Left renal pelvis (tissue), 4 donors: ENCODE data around the gene RPL22L1. TPM values are rescaled to one million over a fixed set of nuclear protein-coding genes. Genes with fewer than 3 reads are reported as not detected.
A peak's percentile ranks its signal among the peaks of the same experiment; 100 is the strongest.
"Not testable (repeated sequence)": the region's sequence is repeated elsewhere in the genome, so short reads cannot be mapped to it uniquely, and the experiment has no call there.

Experiments
- DNase-seq, 4 donors: peaks; one replicate each; pipeline ENCODE4 v3.0.0-alpha.2; 2013; ENCODE audit warnings: low read depth in 4 of 4, low spot score in 3 of 4
- polyA plus RNA-seq, 4 donors: library from polyadenylated mRNA; unstranded; fragments of 120-200 nt; gene quantifications; one replicate each; pipeline ENCODE4 v1.2.1, GENCODE V29; 2013; ENCODE audit not compliant: insufficient read length in 4 of 4

RPL22L1 gene
- polyA plus RNA-seq, 4 donors, result 55.8 to 96.2 (median 85.3) TPM

DNA sequence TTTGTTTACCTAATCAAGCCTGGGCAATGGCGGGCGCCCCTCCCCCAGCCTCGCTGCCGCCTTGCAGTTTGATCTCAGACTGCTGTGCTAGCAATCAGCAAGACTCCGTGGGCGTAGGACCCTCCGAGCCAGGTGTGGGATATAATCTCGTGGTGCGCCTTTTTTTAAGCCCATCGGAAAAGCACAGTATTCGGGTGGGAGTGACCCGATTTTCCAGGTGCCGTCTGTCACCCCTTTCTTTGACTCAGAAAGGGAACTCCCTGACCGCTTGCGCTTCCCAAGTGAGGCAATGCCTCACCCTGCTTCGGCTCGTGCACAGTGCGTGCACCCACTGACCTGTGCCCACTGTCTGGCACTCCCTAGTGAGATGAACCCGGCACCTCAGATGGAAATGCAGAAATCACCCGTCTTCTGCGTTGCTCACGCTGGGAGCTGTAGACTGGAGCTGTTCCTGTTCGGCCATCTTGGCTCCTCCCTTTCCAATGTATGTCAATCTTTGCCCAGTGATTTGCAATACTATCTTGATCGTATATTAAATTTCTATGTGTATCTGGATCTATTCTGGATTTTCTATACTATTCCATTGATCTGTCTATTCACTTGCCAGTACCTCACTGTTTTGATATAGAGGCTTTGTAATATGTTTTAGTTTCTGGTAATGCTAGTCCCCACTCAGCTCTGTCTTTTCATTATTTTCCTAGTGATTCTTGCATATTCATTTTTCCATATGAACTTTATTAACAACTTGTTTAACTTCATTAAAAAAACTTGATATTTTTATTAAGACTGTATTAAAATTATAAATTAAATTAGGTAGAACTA lies 14.3 kb upstream of the RPL22L1 start:
- not testable (repeated sequence) for DNase-seq

- not testable (repeated sequence) for DNase-seq
Observed at GRCh38 chr3:170878688-170879087, 8.7 kb upstream of the RPL22L1 start.

DNA sequence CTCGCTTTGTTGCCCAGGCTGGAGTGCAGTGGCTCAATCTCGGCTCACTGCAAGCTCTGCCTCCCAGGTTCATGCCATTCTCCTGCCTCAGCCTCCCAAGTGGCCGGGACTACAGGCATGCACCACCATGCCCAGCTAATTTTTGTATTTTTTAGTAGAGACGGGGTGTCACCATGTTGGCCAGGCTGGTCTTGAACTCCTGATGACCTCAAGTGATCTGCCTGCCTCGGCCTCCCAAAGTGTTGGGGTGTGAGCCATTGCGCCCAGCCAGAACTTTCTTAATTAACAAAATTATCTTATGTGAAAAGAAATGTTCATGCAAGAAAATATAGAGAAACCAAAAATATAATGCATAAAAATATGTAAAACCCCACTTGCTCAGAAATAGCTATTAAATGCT lies 7.3 kb upstream of the RPL22L1 start:
- DNase-seq, result not testable (repeated sequence)

GRCh38 chr3:170876537-170876936 lies 6.5 kb upstream of the RPL22L1 start:
- no peak for DNase-seq

DNA sequence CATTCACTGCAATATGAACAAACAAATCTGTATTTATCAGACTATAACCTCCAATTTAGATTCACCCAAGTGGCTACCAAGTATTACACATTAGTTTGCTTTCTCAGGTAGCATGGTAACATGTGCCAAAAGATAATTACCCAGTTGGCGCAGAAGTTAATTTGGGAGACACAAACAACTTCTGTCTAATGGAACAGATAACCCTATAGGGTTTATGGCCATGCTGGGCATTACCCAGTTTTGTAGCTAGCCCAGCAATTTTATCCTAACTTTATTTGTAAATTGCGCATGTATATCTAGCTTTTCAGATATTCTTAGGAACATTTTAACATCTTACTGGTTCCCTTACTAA lies 780 bp downstream of the RPL22L1 start:
- DNase-seq, result no peak

DNA sequence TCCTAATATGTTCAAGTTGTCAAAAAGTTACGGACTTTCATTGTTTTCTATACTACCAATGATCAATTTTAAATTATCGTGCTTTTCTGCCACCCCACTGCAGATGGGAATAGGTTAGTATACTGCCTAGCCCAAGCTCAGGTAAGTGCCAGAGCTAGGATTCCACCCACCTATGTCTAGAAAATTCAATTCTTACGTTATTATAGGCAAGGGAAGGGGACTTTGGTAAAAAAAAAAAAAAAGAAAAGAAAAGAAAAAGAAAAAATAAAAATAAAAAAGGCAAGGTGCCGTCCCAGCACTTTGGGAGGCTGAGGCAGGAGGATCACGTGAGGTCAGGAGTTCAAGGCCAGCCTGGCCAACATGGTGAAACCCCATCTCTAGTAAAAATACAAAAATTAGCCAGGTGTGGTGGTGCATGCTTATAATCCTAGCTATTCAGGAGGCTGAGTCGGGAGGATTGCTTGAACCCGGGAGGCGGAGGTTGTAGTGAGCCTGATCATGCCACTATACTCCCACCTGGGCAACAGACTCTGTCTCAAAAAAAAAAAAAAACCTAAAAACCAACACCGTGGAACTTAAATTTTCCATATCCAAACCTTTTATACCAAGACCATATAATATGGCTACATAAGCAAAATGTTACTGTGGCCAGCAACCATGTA lies 1.3 kb downstream of the RPL22L1 start:
- no peak for DNase-seq

GRCh38 chr3:170867143-170867937 lies 2.7 kb downstream of the RPL22L1 start:
- no peak for DNase-seq

DNA sequence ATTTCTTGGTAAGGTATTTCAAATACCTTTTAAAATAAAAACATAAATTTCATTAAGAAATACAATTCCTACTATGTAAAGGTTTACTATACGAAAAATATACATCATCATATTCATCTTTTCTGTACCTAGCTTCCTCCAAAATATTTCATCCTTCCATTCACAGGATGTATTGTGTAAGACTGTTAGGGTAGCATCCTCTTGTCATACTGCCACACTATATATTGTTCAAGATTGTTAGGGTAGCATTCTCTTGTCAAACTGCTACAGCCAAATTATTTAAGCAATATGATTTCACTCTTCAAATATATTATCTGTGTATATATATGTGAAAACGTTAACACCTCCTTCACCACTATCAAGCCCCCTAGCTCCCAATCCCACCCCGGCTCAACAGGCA lies 3.5 kb downstream of the RPL22L1 start:
- no peak for DNase-seq

DNA sequence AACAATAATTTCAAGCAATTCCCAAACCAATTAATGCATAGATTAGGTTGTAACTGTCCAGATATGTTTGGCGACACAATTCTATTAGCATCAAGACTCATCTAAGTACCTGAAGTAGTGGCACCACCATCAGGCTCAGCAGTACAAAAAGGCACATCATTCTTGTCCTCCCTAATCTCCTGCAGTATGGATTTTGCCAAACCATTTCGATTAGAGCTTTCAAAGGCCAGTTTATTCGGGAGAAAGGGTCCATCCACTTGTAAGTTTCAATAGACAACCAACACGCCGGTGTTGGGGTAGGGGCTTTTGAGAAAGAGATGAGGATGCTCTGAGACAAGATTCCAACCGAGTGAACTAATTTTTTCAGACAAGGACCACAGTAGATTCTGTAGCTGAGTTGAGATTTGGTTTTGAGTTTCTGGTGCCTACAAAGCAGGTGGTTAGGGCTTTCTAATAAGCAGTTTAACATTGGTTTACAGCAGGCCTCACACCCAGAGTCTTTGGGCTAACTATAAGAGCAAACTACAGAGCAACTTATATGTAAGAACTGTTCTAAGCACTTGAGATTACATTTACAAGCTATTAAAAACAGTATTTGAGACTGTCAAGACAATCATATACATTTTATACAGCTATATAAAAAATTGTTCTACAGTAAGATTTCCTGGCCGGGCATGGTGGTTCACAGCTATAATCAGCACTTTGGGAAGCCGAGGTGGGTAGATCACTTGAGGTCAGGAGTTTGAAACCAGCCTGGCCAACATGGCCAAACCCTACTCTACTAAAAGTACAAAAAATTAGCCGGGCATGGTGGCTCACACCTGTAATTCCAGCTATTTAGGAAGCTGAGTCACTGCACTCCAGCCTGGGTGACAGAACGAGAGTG lies 4.5 kb downstream of the RPL22L1 start:
- DNase-seq, result no peak

DNA sequence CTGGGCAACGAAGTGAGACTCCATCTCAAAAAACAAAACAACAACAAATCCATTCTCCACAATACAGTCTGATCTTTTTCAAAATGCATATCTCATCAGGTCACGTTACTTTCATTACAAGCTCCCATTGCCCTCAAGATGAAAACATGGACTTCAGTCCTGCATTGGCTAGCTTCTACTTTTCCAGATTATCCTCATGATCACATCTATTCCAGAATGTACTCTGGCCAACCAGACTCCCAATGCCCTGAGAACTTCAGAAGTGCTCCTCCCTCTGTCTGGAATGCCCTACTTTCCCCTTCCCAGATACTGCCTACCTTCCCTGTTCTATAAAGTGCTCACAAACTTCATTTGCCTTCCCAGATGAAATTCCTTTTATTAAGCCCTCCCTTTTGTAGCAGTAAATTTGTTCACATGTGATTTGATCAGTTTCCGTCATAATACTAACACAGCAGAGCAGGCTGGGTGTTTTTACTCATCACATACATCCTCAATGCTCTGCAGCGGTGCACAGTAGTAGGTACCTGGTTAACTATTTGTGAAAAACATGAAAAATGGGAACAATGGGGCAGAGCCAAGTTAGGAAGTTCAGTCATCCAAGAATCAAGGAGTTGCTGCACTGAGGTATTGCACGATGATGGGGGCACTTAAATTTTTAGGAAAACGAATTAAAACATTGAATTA lies 5.3 kb downstream of the RPL22L1 start:
- no peak for DNase-seq

DNA sequence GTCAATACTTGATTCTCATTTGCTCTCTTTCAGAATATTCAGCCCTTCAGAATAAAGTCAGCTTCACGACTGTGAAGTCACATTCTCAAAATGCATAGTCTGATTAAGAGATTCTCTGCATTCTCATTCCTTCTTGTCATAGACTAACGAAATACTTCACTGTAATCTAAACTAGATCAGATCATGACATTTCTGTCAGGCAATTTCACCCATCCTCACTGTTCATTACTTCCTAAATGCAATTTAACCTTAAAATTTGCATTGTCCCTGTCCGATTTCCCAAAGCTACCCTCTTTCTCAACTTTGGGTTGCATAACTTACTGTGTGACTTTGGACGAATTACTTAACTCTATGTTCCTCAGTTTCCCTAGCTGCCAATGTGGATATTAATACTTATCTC lies 6.2 kb downstream of the RPL22L1 start:
- no peak for DNase-seq

- no peak for DNase-seq
Observed at GRCh38 chr3:170862618-170863374, 7.2 kb downstream of the RPL22L1 start.

- no peak for DNase-seq
Observed at GRCh38 chr3:170858599-170858998, 11.4 kb downstream of the RPL22L1 start.

DNA sequence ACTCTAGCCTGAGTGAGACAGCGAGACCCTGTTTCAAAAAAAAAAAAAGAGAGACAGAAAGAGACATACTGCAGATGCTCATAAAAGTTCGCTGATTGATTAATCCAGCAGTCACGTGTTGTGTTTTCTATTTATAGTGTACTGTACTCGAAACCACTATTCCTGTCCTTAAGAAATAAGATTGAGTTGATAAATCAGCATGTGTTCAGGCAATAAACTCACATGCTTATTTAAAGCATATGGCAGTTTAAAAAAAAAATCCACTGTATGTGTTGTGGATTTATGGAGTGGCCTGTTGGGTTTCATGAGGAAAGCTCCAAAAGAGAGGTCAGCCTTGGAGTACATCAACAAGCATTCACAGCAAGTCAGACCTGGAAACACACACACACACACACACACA lies 17.7 kb downstream of the RPL22L1 start:
- DNase-seq, result peak in 3 of 4 donors; percentile 47 to 65 (median 57)

DNA sequence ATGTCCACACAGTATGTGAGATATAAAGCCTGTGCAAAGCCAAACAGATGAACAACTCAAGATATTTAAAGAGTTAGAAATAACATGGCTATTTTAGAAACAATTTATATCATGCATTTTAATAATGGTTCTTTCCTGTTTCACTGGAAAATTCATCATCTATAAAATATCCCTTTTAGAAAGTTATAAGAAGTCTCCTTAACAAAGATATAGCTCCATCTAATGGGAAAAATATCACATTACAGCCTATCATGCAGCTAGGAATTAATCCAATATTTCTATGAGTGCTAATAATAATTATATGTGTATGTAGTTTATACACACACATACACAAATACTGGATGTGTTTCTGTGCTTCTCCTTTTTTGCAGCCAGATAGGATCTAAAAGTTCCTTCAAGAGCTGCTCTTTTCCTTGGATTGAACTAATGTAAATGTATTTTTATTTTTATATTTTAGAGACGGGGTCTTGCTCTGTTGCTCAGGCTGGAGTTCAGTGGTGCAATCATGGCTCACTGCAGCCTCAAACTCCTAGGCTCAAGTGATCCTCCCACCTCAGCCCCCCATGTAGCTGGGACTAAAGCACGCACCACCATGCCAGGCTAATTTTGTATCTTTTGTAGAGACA lies 21.6 kb downstream of the RPL22L1 start:
- DNase-seq, result no peak

- no peak for DNase-seq
Observed at GRCh38 chr3:170844377-170844776, 25.6 kb downstream of the RPL22L1 start.

GRCh38 chr3:170840291-170840859 lies 29.6 kb downstream of the RPL22L1 start:
- DNase-seq, result no peak

- no peak for DNase-seq
Observed at GRCh38 chr3:170839518-170840100, 30.4 kb downstream of the RPL22L1 start.
